ENCODE results near the gene LINGO4.

Gene LINGO4

GRCh38 chr1:151817353-151817730 is 12.1 kb upstream of the LINGO4 start:
- Histone ChIP-seq H3K27me3 (peaks cover 0 to 23% of the 10 kb centered on the region in 2 donors), H3K36me3 (peaks cover 0 to 22% (median 0%) of the 10 kb centered on the region in 3 donors), H3K9me3 (no peaks in the 10 kb centered on the region), H3K4me3 (no peak overlapping the region), H3K4me1 (peaks cover 0 to 2% (median 0%) of the 10 kb centered on the region in 4 donors), H3K27ac (no peak overlapping the region)
- DNase-seq = no peak
- intact Hi-C loops (cut with DNase I; ENCODE audit: low total_unique reads) = no loop called here
- no peak for TF ChIP-seq CTCF (IDR thresholded peaks at IDR 0.05)

GRCh38 chr1:151816548-151817352 is 11.5 kb upstream of the LINGO4 start:
- H3K36me3 ChIP-seq = peaks cover 0 to 22% (median 0%) of the 10 kb centered on the region in 3 donors
- no peak for TF ChIP-seq CTCF (IDR thresholded peaks at IDR 0.05)
- peaks cover 0 to 2% (median 0%) of the 10 kb centered on the region in 4 donors for H3K4me1 ChIP-seq
- H3K9me3 ChIP-seq = no peaks in the 10 kb centered on the region
- H3K4me3 ChIP-seq = no peak overlapping the region
- peaks cover 0 to 19% of the 10 kb centered on the region in 2 donors for H3K27me3 ChIP-seq
- no peak for DNase-seq
- H3K27ac ChIP-seq = no peak overlapping the region
- intact Hi-C loops (cut with DNase I; ENCODE audit: low total_unique reads) = no loop called here

GRCh38 chr1:151815716-151816327 is 10.6 kb upstream of the LINGO4 start:
- TF ChIP-seq CTCF (IDR thresholded peaks at IDR 0.05) = no peak
- peaks cover 0 to 19% of the 10 kb centered on the region in 2 donors for H3K27me3 ChIP-seq
- intact Hi-C loops (cut with DNase I; ENCODE audit: low total_unique reads) = no loop called here
- DNase-seq = no peak
- peaks cover 0 to 2% (median 0%) of the 10 kb centered on the region in 4 donors for H3K4me1 ChIP-seq
- peaks cover 0 to 22% (median 0%) of the 10 kb centered on the region in 3 donors for H3K36me3 ChIP-seq
- H3K27ac ChIP-seq = no peak overlapping the region
- no peak overlapping the region for H3K4me3 ChIP-seq
- no peaks in the 10 kb centered on the region for H3K9me3 ChIP-seq

GRCh38 chr1:151814971-151815545 is 9.8 kb upstream of the LINGO4 start:
- no peak for TF ChIP-seq CTCF (IDR thresholded peaks at IDR 0.05)
- H3K27ac ChIP-seq = no peak overlapping the region

GRCh38 chr1:151814426-151814825 is 9.2 kb upstream of the LINGO4 start:
- no peak for DNase-seq

More at GRCh38 chr1:151814971-151815545, 9.8 kb upstream of the LINGO4 start:
- intact Hi-C loops (cut with DNase I; ENCODE audit: low total_unique reads) = no loop called here
- Histone ChIP-seq H3K27me3 (peaks cover 0 to 19% of the 10 kb centered on the region in 2 donors), H3K4me3 (no peak overlapping the region), H3K4me1 (no peaks in the 10 kb centered on the region), H3K36me3 (peaks cover 0 to 22% (median 0%) of the 10 kb centered on the region in 3 donors), H3K9me3 (no peaks in the 10 kb centered on the region)
- DNase-seq = no peak

More at GRCh38 chr1:151814426-151814825, 9.2 kb upstream of the LINGO4 start:
- no peak overlapping the region for H3K4me3 ChIP-seq
- intact Hi-C loops (cut with DNase I; ENCODE audit: low total_unique reads) = no loop called here
- no peaks in the 10 kb centered on the region for H3K4me1 ChIP-seq
- peaks cover 0 to 22% (median 0%) of the 10 kb centered on the region in 3 donors for H3K36me3 ChIP-seq
- no peaks in the 10 kb centered on the region for H3K9me3 ChIP-seq
- H3K27me3 ChIP-seq = peaks cover 0 to 19% of the 10 kb centered on the region in 2 donors
- H3K27ac ChIP-seq = no peak overlapping the region
- TF ChIP-seq CTCF (IDR thresholded peaks at IDR 0.05) = no peak

Measured in tibial artery (tissue), 4 donors.